K562 (cell line): ENCODE measurements around the gene ARID3A. TPM values are rescaled to one million over a fixed set of nuclear protein-coding genes. Genes with fewer than 3 reads are reported as not detected.

Experiments
- ATAC-seq: fragments of 200-7000 bp; cut with Tn5 transposase; 3 replicates; pipeline ENCODE4 v1.9.1; 2020; ENCODE audit warnings: moderate library complexity
- BruUV-seq: library from RNA; stranded (reverse); fragments of 400-500 nt; replicated peaks from 2 replicates; lab custom pipeline; 2021; lab: Mats Ljungman, UMichigan
- CTCF ChIA-PET: fragments of 300-600 bp; formaldehyde crosslinking; extraction: SDS; loops from one replicate; lab custom pipeline; 2021; ENCODE audit warnings: low intra/inter-chr PET ratio; lab: Yijun Ruan, JAX
- POLR2A ChIA-PET: fragments of 300-600, 350-650 bp; sonication (Branson Sonifier 250); formaldehyde crosslinking; extraction: SDS; loops from one replicate; lab custom pipeline; 2021; ENCODE audit warnings: antibody characterized with exemption, inconsistent platforms; lab: Yijun Ruan, JAX
- DNase-seq, 4 experiments: peaks; one replicate each; pipeline versions ENCODE4 v3.0.0 to v3.0.0-alpha.2; 2011 to 2018; ENCODE audit warnings: low spot score in 3 of 4, mixed read lengths in 3 of 4; ENCODE audit errors: extremely low read depth in 1 of 4
- FAIRE-seq: peaks from 2 replicates; lab custom pipeline; 2011; peaks lifted over from hg19 to GRCh38; lab: Jason Lieb, UNC
- H2AFZ ChIP-seq: 2 replicates; pipeline ENCODE4 v1.6.0; 2011; ENCODE audit warnings: low read depth, low read length, control low read depth, inconsistent platforms
- H3K27ac ChIP-seq: fragments of 200-600 bp; 3 replicates; pipeline ENCODE4 v1.8.0; 2011; ENCODE audit warnings: low read depth, mild to moderate bottlenecking, control low read depth, inconsistent platforms, low read length, moderate library complexity, mixed read lengths; ENCODE audit errors: extremely low read depth
- H3K27me3 ChIP-seq, 2 experiments: fragments of 300-600 bp in 1 of 2; 2 replicates in 1 of 2; 3 replicates in 1 of 2; pipeline versions ENCODE4 v1.6.0 to v1.8.0; 2011; ENCODE audit warnings: inconsistent platforms in 2 of 2, low read length in 2 of 2, mild to moderate bottlenecking in 1 of 2, mixed read lengths in 1 of 2, moderate library complexity in 1 of 2; ENCODE audit not compliant: control insufficient read depth in 2 of 2, insufficient read depth in 2 of 2
- H3K36me3 ChIP-seq: fragments of 300-600 bp; 3 replicates; pipeline ENCODE4 v1.8.0; 2011; ENCODE audit warnings: mild to moderate bottlenecking, low read length, inconsistent platforms; ENCODE audit not compliant: control insufficient read depth, insufficient read depth
- H3K4me1 ChIP-seq, 2 experiments: fragments of 200-600 bp in 1 of 2; replicated peaks in 1 of 2; 2 replicates in 1 of 2; 3 replicates in 1 of 2; pipeline versions ENCODE4 v1.5.1 to v1.8.0; 2011; ENCODE audit warnings: inconsistent platforms in 2 of 2, low read length in 2 of 2, mild to moderate bottlenecking in 1 of 2, mixed read lengths in 1 of 2, moderate library complexity in 1 of 2; ENCODE audit not compliant: control insufficient read depth in 2 of 2, insufficient read depth in 2 of 2
- H3K4me2 ChIP-seq: 2 replicates; pipeline ENCODE4 v1.6.1; 2011; ENCODE audit warnings: low read length, control low read depth, inconsistent platforms, mixed read lengths; ENCODE audit not compliant: insufficient read depth
- H3K4me3 ChIP-seq: fragments of 200-600 bp; sonication (generic), shearing (Covaris generic); 2 replicates; pipeline ENCODE4 v1.5.1; 2016; ENCODE audit warnings: control low read depth, inconsistent platforms
- H3K79me2 ChIP-seq: fragments of 200-600 bp; 3 replicates; pipeline ENCODE4 v1.8.0; 2011; ENCODE audit warnings: low read length, inconsistent platforms; ENCODE audit not compliant: control insufficient read depth, insufficient read depth
- H3K9ac ChIP-seq, 2 experiments: 2 replicates each; pipeline versions ENCODE4 v1.6.0 to v1.6.1; 2011; ENCODE audit warnings: low read depth in 2 of 2, low read length in 2 of 2, control low read depth in 1 of 2, inconsistent platforms in 1 of 2, mild to moderate bottlenecking in 1 of 2, mixed read lengths in 1 of 2; ENCODE audit not compliant: insufficient read depth in 1 of 2
- H3K9me1 ChIP-seq: one replicate; pipeline ENCODE4 v1.6.0; 2011; ENCODE audit warnings: inconsistent platforms, mild to moderate bottlenecking, low read length, moderate library complexity; ENCODE audit not compliant: control insufficient read depth, insufficient read depth
- H3K9me3 ChIP-seq: replicated peaks from 2 replicates; pipeline ENCODE4 v1.5.1; 2011; ENCODE audit warnings: low read depth, low read length, inconsistent platforms; ENCODE audit not compliant: control insufficient read depth, insufficient read depth
- H4K20me1 ChIP-seq: replicated peaks from 2 replicates; pipeline ENCODE4 v1.6.1; 2011; ENCODE audit warnings: low read length, inconsistent platforms, mixed read lengths; ENCODE audit not compliant: control insufficient read depth, insufficient read depth
- ATF1 ChIP-seq, 2 experiments: fragments of 450-650 bp in 1 of 2; IDR thresholded peaks; 2 replicates each; pipeline ENCODE4 v1.6.1; 2016; ENCODE audit warnings: missing compliant biosample characterization in 1 of 2, missing genetic modification characterization in 1 of 2
- CXXC5 ChIP-seq: fragments of 250-450 bp; sonication (Bioruptor Pico); IDR thresholded peaks from 2 replicates; pipeline ENCODE4 v1.8.0; 2022; ENCODE audit warnings: inconsistent platforms, mild to moderate bottlenecking, moderate library complexity
- FIP1L1 ChIP-seq: fragments of 200-400 bp; formaldehyde crosslinking; IDR thresholded peaks from 2 replicates; pipeline ENCODE4 v1.6.1; 2018; ENCODE audit warnings: mild to moderate bottlenecking, low read depth, low read length; ENCODE audit not compliant: poor library complexity, severe bottlenecking
- FOXA3 ChIP-seq, 2 experiments: fragments of 450-650 bp in 1 of 2; sonication (generic) in 1 of 2; formaldehyde crosslinking; IDR thresholded peaks in 1 of 2; conservative IDR thresholded peaks in 1 of 2; 2 replicates each; pipeline versions ENCODE4 v1.4.0 to v1.8.0; 2020 to 2022; ENCODE audit warnings: mild to moderate bottlenecking in 2 of 2, missing genetic modification reagents in 1 of 2
- JUN ChIP-seq, 2 experiments: sonication (generic) in 1 of 2; formaldehyde crosslinking in 1 of 2; IDR thresholded peaks; 2 replicates each; pipeline versions ENCODE4 v1.6.1 to v1.8.0; 2012 to 2022; ENCODE audit warnings: borderline replicate concordance in 2 of 2, mild to moderate bottlenecking in 2 of 2, improper control_type of control experiment in 1 of 2, low read depth in 1 of 2, low read length in 1 of 2, missing genetic modification reagents in 1 of 2
- MAX ChIP-seq: sonication (generic); formaldehyde crosslinking; IDR thresholded peaks from 2 replicates; pipeline ENCODE4 v1.9.0; 2022; ENCODE audit warnings: mild to moderate bottlenecking, missing genetic modification reagents
- MEIS2 ChIP-seq: fragments of 450-650 bp; IDR thresholded peaks from 2 replicates; pipeline ENCODE4 v1.6.1; 2014; ENCODE audit warnings: mild to moderate bottlenecking; ENCODE audit not compliant: partially characterized antibody
- NRF1 ChIP-seq, 2 experiments: fragments of 450-650 bp; IDR thresholded peaks in 1 of 2; conservative IDR thresholded peaks in 1 of 2; 2 replicates each; pipeline ENCODE4 v1.6.1; 2014; ENCODE audit warnings: mild to moderate bottlenecking in 2 of 2
- POLR2G ChIP-seq: fragments of 200-400 bp; formaldehyde crosslinking; IDR thresholded peaks from 2 replicates; pipeline ENCODE4 v1.6.1; 2017; ENCODE audit warnings: low read depth, mild to moderate bottlenecking, antibody characterized with exemption, low read length, moderate library complexity
- VEZF1 ChIP-seq: fragments of 200-800 bp; sonication (Bioruptor generic); IDR thresholded peaks from 2 replicates; pipeline ENCODE4 v1.6.1; 2017; ENCODE audit warnings: missing genetic modification characterization, missing compliant biosample characterization
- ZBTB33 ChIP-seq: sonication (generic); formaldehyde crosslinking; IDR thresholded peaks from 2 replicates; pipeline ENCODE4 v1.8.1; 2023; ENCODE audit warnings: mild to moderate bottlenecking, missing genetic modification reagents
- ZFX ChIP-seq: sonication (generic); formaldehyde crosslinking; IDR thresholded peaks from 2 replicates; pipeline ENCODE4 v1.8.0; 2022; ENCODE audit warnings: mild to moderate bottlenecking, missing genetic modification reagents, moderate library complexity
- ZNF384 ChIP-seq: IDR thresholded peaks from 2 replicates; pipeline ENCODE4 v1.6.1; 2012; ENCODE audit warnings: low read depth, low read length, improper control_type of control experiment
- ZNF740 ChIP-seq, 3 experiments: fragments of 200-800 bp in 1 of 3; sonication (Bioruptor generic) in 1 of 3; sonication (generic) in 1 of 3; formaldehyde crosslinking in 1 of 3; IDR thresholded peaks; 2 replicates each; pipeline versions ENCODE4 v1.6.1 to v1.8.0; 2016 to 2022; ENCODE audit warnings: mild to moderate bottlenecking in 2 of 3, missing compliant biosample characterization in 2 of 3, missing genetic modification characterization in 2 of 3, missing genetic modification reagents in 1 of 3
- WGBS: fragments of 100-300 bp; shearing (Covaris generic); methylation state at CpG from one replicate; pipeline ENCODE4 v1.1.6; 2016; ENCODE audit warnings: low coverage, mixed read lengths; ENCODE audit not compliant: insufficient coverage; ENCODE audit errors: missing lambda C conversion rate; 5-methylcytosine and 5-hydroxymethylcytosine counted together
- in situ Hi-C: fragments of 300-500 bp; cut with MboI; formaldehyde crosslinking; loops from 4 replicates; pipeline ENCODE4 v1.15.0; 2018; ENCODE audit warnings: inconsistent platforms, mixed read lengths
- intact Hi-C: fragments of 100-400 bp; cut with micrococcal nuclease; formaldehyde crosslinking; loops from 2 replicates; pipeline ENCODE4 v1.14.2; 2022
- polyA plus RNA-seq, 8 experiments: library from polyadenylated mRNA; depleted of rRNA in 4 of 8; stranded (reverse) in 5 of 8; unstranded in 3 of 8; fragments of >200 nt; fragmentation: Nextera tagmentation in 2 of 8; fragmentation: Illumina TruSeq in 1 of 8; extraction: Ambion mirVana in 2 of 8; extraction: Trizol in 1 of 8; gene quantifications; 2 replicates each; pipeline versions ENCODE4 v1.2.1 to v1.2.3, GENCODE V29; 2011 to 2014; ENCODE audit warnings: inconsistent platforms in 1 of 8, missing spikeins in 1 of 8
- total RNA-seq, 7 experiments: library from RNA; depleted of rRNA in 6 of 7; stranded (reverse); fragments of >200 nt in 6 of 7; fragmentation: Illumina TruSeq in 2 of 7; extraction: Trizol in 2 of 7; gene quantifications; 2 replicates each; pipeline versions ENCODE4 v1.2.1 to v1.2.3, GENCODE V29; 2011 to 2021; ENCODE audit warnings: low replicate concordance in 1 of 7

Gene ARID3A
- total and polyA plus RNA-seq, 9 of the 15 experiments (the other 6 are each of a cell fraction or from before 2014, with no cell fraction given), result 1.4 to 118 (median 31.2) TPM

GRCh38 chr19:903266-903797 lies 22.5 kb upstream of the ARID3A start:
- peaks cover 12% of the 10 kb centered on the region for H4K20me1 ChIP-seq
- ATAC-seq (no peak), DNase-seq (peak in 1 of 4 experiments; percentile 67), FAIRE-seq (no peak)
- peaks cover 80% of the 10 kb centered on the region for H3K79me2 ChIP-seq
- H3K9me1 ChIP-seq, result peaks cover 5% of the 10 kb centered on the region
- peaks cover 54 to 88% of the 10 kb centered on the region in 2 experiments for H3K4me1 ChIP-seq
- H3K4me2 ChIP-seq, result no peak overlapping the region
- intact Hi-C loops, result no loop called here
- no TSS peak for BruUV-seq
- no peak overlapping the region for H2AFZ ChIP-seq
- in situ Hi-C loops, result no loop called here
- H3K4me3 ChIP-seq, result no peak overlapping the region
- 34% methylated on average over 27 of the region's 32 CpGs for WGBS
- peak overlapping the region; percentile 61 for H3K27ac ChIP-seq
- H3K9ac ChIP-seq, result peak overlapping the region in 1 of 2 experiments; percentile 85; a peak in 2 of 4 replicates
- H3K36me3 ChIP-seq, result peaks cover 65% of the 10 kb centered on the region; the same call in 2 of the 3 replicates
- H3K9me3 ChIP-seq, result no peaks in the 10 kb centered on the region
- ChIA-PET POLR2A (interaction anchor here (0.6 to 3.2 kb wide), 2 partner anchors 10 to 833 kb away, joined by 3 to 15 read pairs; partner anchors contain the start of genes MED16 and RNU6-9), CTCF (no interaction called here)
- no peaks in the 10 kb centered on the region for H3K27me3 ChIP-seq
- TF ChIP-seq ZNF384 (no peak), MAX (CRISPR knock-in tag) (peak; percentile 45), NRF1 (conservative IDR thresholded peaks at IDR 0.05 in 1 of 2, IDR thresholded peaks at IDR 0.05 in 1 of 2) (peak in 1 of 2 experiments; percentile 24; a peak in 1 of 4 replicates), ZFX (CRISPR knock-in tag) (peak; percentile 30; the same call in 1 of the 2 replicates), ZBTB33 (peak; percentile 75), POLR2G (peak; percentile 67), MEIS2 (peak; percentile 49), CXXC5 (CRISPR knock-in tag) (0 out of 2 replicates have a peak, but pooled peaks have one; percentile 22), FIP1L1 (peak; percentile 38), FOXA3 (CRISPR knock-in tag; conservative IDR thresholded peaks at IDR 0.05 in 1 of 2, IDR thresholded peaks at IDR 0.05 in 1 of 2) (peak in 1 of 2 experiments; percentile 67; a peak in 1 of 4 replicates), ATF1 (CRISPR knock-in tag; IDR thresholded peaks at IDR 0.05) (no peak), ATF1 (tag; IDR thresholded peaks at IDR 0.05) (no peak), JUN (IDR thresholded peaks at IDR 0.05; ENCODE audit: borderline replicate concordance, low read depth, low read length) (no peak), JUN (CRISPR knock-in tag; IDR thresholded peaks at IDR 0.05; ENCODE audit: borderline replicate concordance) (peak; percentile 53; the same call in 1 of the 2 replicates), ZNF740 (CRISPR knock-in tag; IDR thresholded peaks at IDR 0.05) (peak; percentile 57; the same call in 1 of the 2 replicates), ZNF740 (tag; IDR thresholded peaks at IDR 0.05) (no peak), VEZF1 (CRISPR knock-in tag) (peak; percentile 45)
